Upper lobe of left lung (tissue), 6 donors: Measurements from ENCODE around the gene MRPL20. TPM values are rescaled to one million over a fixed set of nuclear protein-coding genes. Genes with fewer than 3 reads are reported as not detected.
A peak's percentile ranks its signal among the peaks of the same experiment; 100 is the strongest.

Experiments used
- ATAC-seq, 2 donors: fragments of 200-7000 bp; cut with Tn5 transposase; one replicate each; pipeline ENCODE4 v1.9.1; 2022; ENCODE audit warnings: mild to moderate bottlenecking in 2 of 2, moderate library complexity in 2 of 2; ENCODE audit not compliant: low FRiP score in 2 of 2
- DNase-seq, 2 donors: peaks; one replicate each; pipeline ENCODE4 v3.0.0-alpha.2; 2019 to 2020
- H3K27ac ChIP-seq, 4 donors: fragments of 200-600 bp; sonication (generic); one replicate each; pipeline ENCODE4 v1.5.1; 2016 to 2019
- H3K27me3 ChIP-seq, 4 donors: fragments of 200-600 bp; sonication (generic); one replicate each; pipeline ENCODE4 v1.5.1; 2017 to 2019
- H3K36me3 ChIP-seq, 4 donors: fragments of 200-600 bp; sonication (generic); one replicate each; pipeline ENCODE4 v1.5.1; 2016 to 2019
- H3K4me1 ChIP-seq, 4 donors: fragments of 200-600 bp; sonication (generic); one replicate each; pipeline ENCODE4 v1.5.1; 2018 to 2019
- H3K4me3 ChIP-seq, 4 donors: fragments of 200-600 bp; sonication (generic); one replicate each; pipeline ENCODE4 v1.5.1; 2017 to 2019; ENCODE audit warnings: mild to moderate bottlenecking in 2 of 4, moderate library complexity in 1 of 4
- H3K9me3 ChIP-seq, 4 donors: fragments of 200-600 bp; sonication (generic); one replicate each; pipeline ENCODE4 v1.5.1; 2018 to 2019
- CTCF ChIP-seq, 6 experiments: fragments of 450-650 bp in 4 of 6; fragments of 200-600 bp in 2 of 6; sonication (generic) in 2 of 6; IDR thresholded peaks; one replicate each; pipeline ENCODE4 v1.5.1; 2016 to 2019; ENCODE audit warnings: antibody characterized with exemption in 6 of 6
- EP300 ChIP-seq, 4 donors: sonication (generic); formaldehyde crosslinking; IDR thresholded peaks; one replicate each; pipeline ENCODE4 v1.5.1; 2017; ENCODE audit warnings: antibody characterized with exemption in 4 of 4, control low read depth in 2 of 4
- POLR2A ChIP-seq, 4 donors: fragments of 450-650 bp; IDR thresholded peaks; one replicate each; pipeline ENCODE4 v1.5.1; 2016 to 2017; ENCODE audit warnings: antibody characterized with exemption in 4 of 4, mild to moderate bottlenecking in 2 of 4
- POLR2AphosphoS5 ChIP-seq, 2 donors: sonication (generic); formaldehyde crosslinking; IDR thresholded peaks; one replicate each; pipeline ENCODE4 v1.5.1; 2017; ENCODE audit warnings: antibody characterized with exemption in 2 of 2
- WGBS, 2 donors: methylation state at CpG; one replicate each; pipeline ENCODE4 v1.1.5; 2017 to 2018; 5-methylcytosine and 5-hydroxymethylcytosine counted together
- total RNA-seq, 6 donors: library from RNA; depleted of rRNA in 4 of 6; stranded (reverse); fragments of >200 nt in 4 of 6; gene quantifications; one replicate each; pipeline versions ENCODE4 v1.1.0 to v1.2.1, GENCODE V29; 2016 to 2021
- donor health status: DM: no; HTN: no; CAD: no; lungs with moderate emphysema.
- donor health status: DM: no; HTN: yes; CAD: no; lungs with severe emphysema.

MRPL20 gene
- total RNA-seq, 6 donors from 2014 or later: 90.7 to 145 (median 101) TPM

- no peak for DNase-seq
- WGBS, 2 donors: 90% methylated on average over 4 of the region's 4 CpGs; no CpG with 5 or more reads in 1 of the 2 donors
- no peak for TF ChIP-seq POLR2A (IDR thresholded peaks at IDR 0.05)
- no peak for TF ChIP-seq POLR2AphosphoS5 (IDR thresholded peaks at IDR 0.05)
- TF ChIP-seq EP300 (IDR thresholded peaks at IDR 0.05): no peak
- no peak for TF ChIP-seq CTCF (IDR thresholded peaks at IDR 0.05)
- peaks cover 18 to 47% (median 20%) of the 10 kb centered on the region in 4 donors for H3K4me1 ChIP-seq
- H3K4me3 ChIP-seq: no peak overlapping the region
- H3K36me3 ChIP-seq: peaks cover 75 to 95% (median 87%) of the 10 kb centered on the region in 4 donors
- H3K27ac ChIP-seq: peak overlapping the region in 1 of 4 donors; percentile 40
- no peaks in the 10 kb centered on the region for H3K27me3 ChIP-seq
- no peak for ATAC-seq
- no peaks in the 10 kb centered on the region for H3K9me3 ChIP-seq
These were observed 14.1 kb downstream of the MRPL20 start for GRCh38 chr1:1393014-1393413.

- Histone ChIP-seq H3K27ac (peak overlapping the region in 1 of 4 donors; percentile 18), H3K27me3 (no peaks in the 10 kb centered on the region), H3K9me3 (no peaks in the 10 kb centered on the region), H3K36me3 (peaks cover 82 to 100% (median 93%) of the 10 kb centered on the region in 4 donors), H3K4me3 (no peak overlapping the region), H3K4me1 (peaks cover 9 to 34% (median 12%) of the 10 kb centered on the region in 4 donors)
- DNase-seq (no peak), ATAC-seq (no peak)
- WGBS, 2 donors: 80 to 85% methylated on average over 12 of the region's 12 CpGs
- TF ChIP-seq POLR2A (IDR thresholded peaks at IDR 0.05): no peak
- TF ChIP-seq CTCF (IDR thresholded peaks at IDR 0.05): no peak
- TF ChIP-seq POLR2AphosphoS5 (IDR thresholded peaks at IDR 0.05): no peak
- no peak for TF ChIP-seq EP300 (IDR thresholded peaks at IDR 0.05)
These were observed 15.9 kb downstream of the MRPL20 start for GRCh38 chr1:1391225-1391624.

GRCh38 chr1:1390675-1391074 lies 16.4 kb downstream of the MRPL20 start:
- 70 to 97% methylated on average over 12 of the region's 12 CpGs for WGBS, 2 donors
- Histone ChIP-seq H3K4me3 (no peak overlapping the region), H3K4me1 (peaks cover 9 to 34% (median 12%) of the 10 kb centered on the region in 4 donors), H3K36me3 (peaks cover 87 to 100% (median 94%) of the 10 kb centered on the region in 4 donors), H3K27me3 (no peaks in the 10 kb centered on the region), H3K9me3 (no peaks in the 10 kb centered on the region), H3K27ac (peak overlapping the region in 2 of 4 donors; percentile 20 to 43)
- ATAC-seq: no peak
- TF ChIP-seq EP300 (IDR thresholded peaks at IDR 0.05): no peak
- TF ChIP-seq POLR2AphosphoS5 (IDR thresholded peaks at IDR 0.05): no peak
- no peak for TF ChIP-seq POLR2A (IDR thresholded peaks at IDR 0.05)
- TF ChIP-seq CTCF (IDR thresholded peaks at IDR 0.05): no peak
- no peak for DNase-seq

GRCh38 chr1:1388078-1388472 lies 19.0 kb downstream of the MRPL20 start:
- H3K27me3 ChIP-seq: no peaks in the 10 kb centered on the region
- peaks cover 8 to 30% (median 12%) of the 10 kb centered on the region in 4 donors for H3K4me1 ChIP-seq
- peaks cover 74 to 86% (median 80%) of the 10 kb centered on the region in 4 donors for H3K36me3 ChIP-seq
- no peak for DNase-seq
- TF ChIP-seq EP300 (IDR thresholded peaks at IDR 0.05): no peak
- no peak for TF ChIP-seq POLR2A (IDR thresholded peaks at IDR 0.05)
- TF ChIP-seq CTCF (IDR thresholded peaks at IDR 0.05): no peak
- no peak for TF ChIP-seq POLR2AphosphoS5 (IDR thresholded peaks at IDR 0.05)
- 97% methylated on average over 16 of the region's 16 CpGs for WGBS, 2 donors
- no peak overlapping the region for H3K27ac ChIP-seq
- no peak overlapping the region for H3K4me3 ChIP-seq
- ATAC-seq: no peak
- no peaks in the 10 kb centered on the region for H3K9me3 ChIP-seq
